ENCODE measurements around the gene CNGA2.

- no peak for TF ChIP-seq POLR2A (IDR thresholded peaks at IDR 0.05)
- TF ChIP-seq, protein P1, sequence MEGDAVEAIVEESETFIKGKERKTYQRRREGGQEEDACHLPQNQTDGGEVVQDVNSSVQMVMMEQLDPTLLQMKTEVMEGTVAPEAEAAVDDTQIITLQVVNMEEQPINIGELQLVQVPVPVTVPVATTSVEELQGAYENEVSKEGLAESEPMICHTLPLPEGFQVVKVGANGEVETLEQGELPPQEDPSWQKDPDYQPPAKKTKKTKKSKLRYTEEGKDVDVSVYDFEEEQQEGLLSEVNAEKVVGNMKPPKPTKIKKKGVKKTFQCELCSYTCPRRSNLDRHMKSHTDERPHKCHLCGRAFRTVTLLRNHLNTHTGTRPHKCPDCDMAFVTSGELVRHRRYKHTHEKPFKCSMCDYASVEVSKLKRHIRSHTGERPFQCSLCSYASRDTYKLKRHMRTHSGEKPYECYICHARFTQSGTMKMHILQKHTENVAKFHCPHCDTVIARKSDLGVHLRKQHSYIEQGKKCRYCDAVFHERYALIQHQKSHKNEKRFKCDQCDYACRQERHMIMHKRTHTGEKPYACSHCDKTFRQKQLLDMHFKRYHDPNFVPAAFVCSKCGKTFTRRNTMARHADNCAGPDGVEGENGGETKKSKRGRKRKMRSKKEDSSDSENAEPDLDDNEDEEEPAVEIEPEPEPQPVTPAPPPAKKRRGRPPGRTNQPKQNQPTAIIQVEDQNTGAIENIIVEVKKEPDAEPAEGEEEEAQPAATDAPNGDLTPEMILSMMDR (IDR thresholded peaks at IDR 0.05), result no peak
Measured at GRCh38 chrX:151746502-151746901, 12.0 kb downstream of the CNGA2 start.

All from vagina (tissue), 2 donors.